Esophagus muscularis mucosa (tissue), 4 donors: ENCODE measurements around the gene PJA1.

ENCODE experiments used
- CTCF ChIP-seq, 3 experiments: fragments of 200-600 bp in 2 of 3; fragments of 450-650 bp in 1 of 3; sonication (generic) in 2 of 3; IDR thresholded peaks; one replicate each; pipeline ENCODE4 v1.5.1; 2017 to 2019; ENCODE audit warnings: antibody characterized with exemption in 3 of 3, mild to moderate bottlenecking in 2 of 3, moderate library complexity in 1 of 3
- EP300 ChIP-seq: sonication (generic); formaldehyde crosslinking; IDR thresholded peaks from one replicate; pipeline ENCODE4 v1.6.1; 2017; ENCODE audit warnings: antibody characterized with exemption
- POLR2AphosphoS5 ChIP-seq, 2 donors: sonication (generic); formaldehyde crosslinking; IDR thresholded peaks; one replicate each; pipeline ENCODE4 v1.6.1; 2017; ENCODE audit warnings: antibody characterized with exemption in 2 of 2

- no peak for TF ChIP-seq CTCF (IDR thresholded peaks at IDR 0.05)
- TF ChIP-seq POLR2AphosphoS5 (IDR thresholded peaks at IDR 0.05), result no peak
- no peak for TF ChIP-seq EP300
Observed at GRCh38 chrX:69161371-69161770, 3.9 kb downstream of the PJA1 start.
